CD4-positive, alpha-beta T cell treated with Interleukin-21 for 1 hour (primary cell): ENCODE results near the gene PI4KA.
"Not testable (repeated sequence)": the region's sequence is repeated elsewhere in the genome, so short reads cannot be mapped to it uniquely, and the experiment has no call there.

Source experiments
- DNase-seq: peaks from one replicate; pipeline ENCODE4 v3.0.0-alpha.2; 2020

PI4KA gene

DNA sequence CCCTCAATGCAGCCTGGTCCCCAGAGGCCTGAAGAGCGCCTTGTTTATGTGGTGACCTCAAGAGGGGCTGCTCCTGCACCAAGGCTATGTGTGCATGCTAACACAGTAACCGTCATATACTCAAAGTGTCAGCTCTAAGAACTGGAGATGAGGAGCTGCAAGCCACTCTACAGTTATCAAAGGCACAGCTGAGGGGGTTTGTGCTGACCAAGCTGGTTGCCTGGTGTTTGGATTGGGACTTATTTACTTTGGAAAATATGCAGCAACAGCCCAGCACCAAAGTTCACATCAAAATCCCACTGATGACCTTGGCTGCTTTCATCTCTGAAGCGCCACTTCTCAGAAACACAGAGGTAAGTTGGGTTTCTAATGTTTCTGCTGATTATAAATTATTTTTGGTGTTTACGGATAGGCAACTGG, 84.8 kb downstream of the PI4KA start, which contains the start of gene SERPIND1:
SERPIND1 (plus strand) TSS at position 321 of the 420 bp plus-strand sequence. CDS start 5,200 bp downstream, outside the sequence.
- DNase-seq = no peak

DNA sequence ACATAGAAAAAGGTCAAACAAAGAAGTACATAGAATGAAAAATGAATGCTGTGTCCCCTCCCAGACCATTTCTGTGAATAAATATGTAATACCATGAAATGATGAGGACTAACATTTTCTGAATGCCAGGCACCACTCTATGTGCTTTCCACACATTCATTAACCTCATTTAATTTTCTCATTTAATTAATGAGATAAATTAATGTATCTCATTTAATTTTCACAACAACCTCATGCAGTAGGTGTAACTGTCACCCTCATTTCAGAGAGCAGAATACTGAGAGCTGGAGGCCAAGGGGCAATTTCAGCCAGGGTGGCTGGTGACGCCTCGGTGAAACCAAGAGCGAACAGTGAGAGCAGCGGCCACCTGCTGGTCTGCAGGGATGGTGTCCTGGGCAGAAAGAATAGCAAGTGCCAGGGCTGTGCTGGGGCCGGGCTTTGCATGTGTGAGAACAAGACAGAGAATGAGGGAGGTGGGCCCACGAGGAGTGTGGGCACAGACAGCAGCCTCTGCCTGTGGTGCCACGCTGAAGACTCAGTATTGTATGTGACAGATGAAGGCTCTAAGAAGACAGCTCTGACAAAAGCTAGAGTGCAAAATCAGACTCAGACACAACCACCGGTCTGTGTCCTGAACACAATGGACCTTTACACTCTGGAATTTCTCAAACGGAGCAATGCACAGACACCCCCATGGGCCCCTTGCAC, 86.5 kb downstream of the PI4KA start:
- no peak for DNase-seq

DNA sequence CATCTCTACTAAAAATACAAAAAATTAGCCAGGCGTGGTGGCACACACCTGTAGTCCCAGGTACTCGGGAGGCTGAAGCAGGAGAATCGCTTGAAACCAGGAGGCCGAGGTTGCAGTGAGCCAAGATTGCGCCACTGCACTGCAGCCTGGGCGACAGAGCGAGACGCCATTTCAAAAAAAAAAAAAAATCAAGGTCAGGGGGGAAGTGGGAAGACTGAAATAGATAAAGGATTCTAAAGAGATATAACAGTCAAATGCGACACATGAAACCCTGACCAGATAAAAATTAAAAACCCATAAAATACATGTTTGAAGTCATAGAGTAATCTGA, 89.2 kb downstream of the PI4KA start:
- not testable (repeated sequence) for DNase-seq

DNA sequence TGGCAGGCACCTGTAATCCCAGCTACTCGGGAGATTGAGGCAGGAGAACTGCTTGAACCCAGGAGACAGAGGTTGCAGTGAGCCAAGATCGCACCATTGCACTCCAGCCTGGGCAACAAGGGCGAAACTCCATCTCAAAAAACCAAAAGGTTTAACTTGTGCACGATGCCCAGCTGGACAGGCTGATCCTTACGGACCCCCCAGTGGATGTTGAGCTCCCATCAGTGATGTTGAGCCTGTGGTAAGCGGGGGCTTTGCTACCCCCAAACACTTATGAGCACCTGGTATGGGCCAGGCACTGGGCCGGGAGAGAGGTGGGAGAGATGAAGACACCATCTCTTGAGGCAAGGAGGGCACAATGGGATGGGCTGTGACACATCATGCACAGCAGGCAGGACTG, 92.1 kb downstream of the PI4KA start:
- no peak for DNase-seq

DNA sequence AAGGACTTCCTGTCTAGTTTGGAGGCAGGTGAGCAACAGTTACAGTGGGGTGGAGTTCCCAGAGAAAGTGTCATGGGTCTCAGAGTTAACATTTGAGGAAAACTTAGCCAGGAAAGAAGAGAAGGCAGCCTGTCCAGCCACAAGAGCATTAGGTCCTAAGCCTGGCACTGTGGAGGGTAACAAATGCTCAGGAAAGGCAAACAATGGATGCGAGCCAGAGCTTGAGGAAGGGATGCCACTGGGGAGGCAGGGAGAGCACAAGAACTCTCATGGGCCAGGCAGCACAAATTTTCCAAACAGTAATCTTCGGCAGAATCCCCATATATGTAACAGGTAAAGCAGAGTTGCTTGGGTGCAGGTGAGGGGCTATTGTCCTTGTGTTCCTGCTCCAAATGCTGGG, 92.7 kb downstream of the PI4KA start:
- DNase-seq = no peak

DNA sequence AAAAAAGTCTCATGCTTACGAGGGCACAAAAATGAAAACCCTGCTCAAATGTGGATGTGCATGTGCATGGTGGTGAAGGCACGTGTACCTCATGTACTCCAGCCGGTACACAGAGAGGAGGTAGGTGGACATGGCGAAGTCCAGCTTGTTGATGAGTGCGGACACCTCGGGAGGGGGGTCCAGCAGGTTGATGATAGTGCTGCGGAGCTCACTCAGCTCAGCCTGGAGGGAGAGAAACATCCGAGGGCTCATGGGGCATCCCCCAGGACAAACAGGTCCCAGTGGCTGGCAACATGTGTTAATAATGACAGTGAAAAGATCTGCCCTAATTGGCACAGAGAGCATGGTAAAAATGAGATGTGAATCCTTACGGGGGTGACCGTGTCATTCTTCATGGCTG, 93.9 kb downstream of the PI4KA start:
- DNase-seq = no peak

DNA sequence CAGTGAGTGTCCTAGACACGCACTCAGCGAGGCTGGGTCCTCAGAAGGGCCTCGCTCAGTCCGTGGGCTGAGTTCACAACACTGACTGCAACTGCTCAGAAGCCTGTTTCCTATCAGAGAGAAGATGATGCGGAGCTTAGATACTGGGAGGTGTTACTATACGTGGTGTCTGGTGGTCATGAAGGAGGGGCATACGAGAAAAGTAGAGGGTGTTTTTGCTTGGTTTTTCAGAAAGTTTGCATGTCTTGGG, 94.2 kb downstream of the PI4KA start:
- DNase-seq = no peak

DNA sequence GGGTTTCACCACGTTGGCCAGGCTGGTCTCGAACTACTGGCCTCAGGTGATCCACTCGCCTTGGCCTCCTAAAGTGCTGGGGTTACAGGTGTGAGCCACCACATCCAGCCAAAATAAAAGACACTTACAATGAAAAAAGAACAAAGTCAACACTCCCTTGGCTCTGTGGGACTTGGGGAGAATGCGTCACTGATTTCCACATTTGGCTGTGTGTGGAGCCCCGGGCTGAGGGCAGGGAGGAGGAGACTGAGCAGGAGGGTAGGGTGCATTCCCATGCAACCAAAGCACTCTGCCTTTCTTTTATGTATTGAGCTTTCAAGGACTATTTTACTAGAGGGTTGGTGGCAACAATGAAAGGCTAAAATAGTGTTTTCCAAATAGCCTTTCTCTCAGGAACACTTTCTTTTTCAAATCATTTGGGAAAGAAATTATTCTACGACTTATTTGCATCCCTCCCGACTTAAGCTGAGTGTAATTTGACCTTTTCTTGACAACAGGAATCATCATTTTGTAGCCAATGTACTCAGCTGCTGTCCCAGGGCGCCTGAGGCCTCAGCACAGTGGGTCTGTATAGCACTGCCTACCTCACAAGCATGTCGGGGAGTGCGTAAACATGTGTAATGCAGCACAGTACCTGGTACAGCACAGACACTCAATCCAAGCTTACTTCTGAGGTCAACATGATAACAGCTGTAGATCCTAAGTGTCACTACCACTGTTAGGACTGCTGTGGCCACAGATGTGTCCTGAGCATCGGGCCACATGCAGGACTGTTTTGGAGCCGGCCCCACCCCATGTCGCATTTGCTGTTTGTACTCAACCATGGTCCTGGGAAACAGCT, 94.8 kb downstream of the PI4KA start:
- no peak for DNase-seq

DNA sequence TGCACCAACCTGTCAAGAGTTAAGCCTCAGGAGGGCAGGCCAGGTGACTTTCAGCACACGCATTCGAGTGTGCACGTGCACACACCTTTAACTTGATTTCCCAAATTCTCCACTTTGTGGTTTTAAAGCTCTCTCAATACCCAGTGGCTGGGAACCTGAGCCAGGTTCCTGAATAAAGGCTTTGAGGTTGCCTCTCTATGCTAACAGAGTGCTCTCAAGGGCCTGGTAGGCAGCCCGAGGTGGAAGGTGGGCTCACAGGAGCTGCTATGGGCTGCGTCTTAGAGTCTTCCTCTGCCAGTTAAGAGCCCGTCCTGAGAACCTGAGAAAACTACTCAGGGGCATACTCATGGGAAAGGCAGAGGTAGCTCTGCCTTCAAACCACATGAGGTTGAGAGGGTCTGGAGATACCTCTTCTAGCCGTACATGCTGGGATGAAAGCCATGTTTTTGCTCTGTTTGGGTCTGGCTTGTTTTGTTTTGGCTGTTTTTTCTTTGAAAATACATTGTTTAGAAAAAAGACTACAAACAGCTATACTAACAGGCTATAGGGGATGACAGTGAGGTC, 96.3 kb downstream of the PI4KA start:
- no peak for DNase-seq

DNA sequence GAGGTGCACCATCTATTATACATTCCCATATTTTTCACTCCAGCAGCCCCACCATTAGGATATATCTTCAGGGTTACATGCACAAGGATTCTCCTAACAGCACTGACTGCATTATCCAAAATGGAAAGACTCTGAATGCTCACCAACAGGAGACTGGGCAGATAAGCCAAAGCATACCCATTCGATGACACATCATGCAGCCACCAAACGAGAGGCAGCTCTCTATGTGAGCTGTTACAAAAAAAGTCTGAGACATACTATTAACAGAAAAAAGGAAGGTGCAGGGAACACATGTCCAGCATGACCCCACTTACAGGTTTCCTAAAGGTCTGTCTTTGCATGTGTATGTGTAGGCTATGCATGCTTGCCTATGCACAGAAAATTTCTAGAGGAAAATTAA, 97.1 kb downstream of the PI4KA start:
- DNase-seq = no peak

DNA sequence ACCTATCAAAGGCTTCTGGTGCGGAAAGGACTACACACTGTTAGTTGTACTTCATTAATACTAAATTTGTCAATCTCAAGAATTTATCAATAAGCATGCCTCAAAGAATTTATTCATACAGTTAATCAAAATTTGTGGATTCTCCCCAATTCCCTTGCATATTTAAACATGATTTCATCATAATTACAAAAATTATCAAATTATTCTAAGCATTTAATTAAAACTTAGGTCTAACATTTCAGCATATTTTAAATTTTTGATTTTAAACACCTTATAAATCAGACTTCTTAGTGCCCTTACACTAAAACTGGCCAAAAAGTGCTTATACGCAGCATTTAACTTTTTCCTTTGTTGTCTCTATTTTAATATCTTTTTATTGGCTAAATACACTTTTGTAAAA, 98.5 kb downstream of the PI4KA start:
- DNase-seq = no peak

DNA sequence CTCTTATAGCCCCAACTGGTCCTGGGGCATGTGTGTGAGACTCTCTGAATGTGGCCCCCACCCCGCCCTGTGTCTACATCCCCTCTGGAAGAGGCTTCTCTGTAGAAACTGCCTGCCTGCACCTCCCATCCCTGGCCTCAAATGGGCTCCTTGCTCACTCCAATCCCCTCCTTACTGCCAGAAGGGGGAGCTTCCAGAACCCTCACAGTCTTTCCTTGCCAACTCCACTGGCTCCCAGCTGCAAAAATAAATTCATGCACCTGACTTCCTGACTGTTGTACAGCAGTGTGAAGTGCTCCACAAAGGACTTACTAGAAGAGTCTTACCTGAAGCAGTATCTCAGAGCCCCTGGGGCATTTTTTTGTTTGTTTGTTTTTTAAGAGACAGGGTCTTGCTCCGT, 99.9 kb downstream of the PI4KA start:
- DNase-seq = no peak

DNA sequence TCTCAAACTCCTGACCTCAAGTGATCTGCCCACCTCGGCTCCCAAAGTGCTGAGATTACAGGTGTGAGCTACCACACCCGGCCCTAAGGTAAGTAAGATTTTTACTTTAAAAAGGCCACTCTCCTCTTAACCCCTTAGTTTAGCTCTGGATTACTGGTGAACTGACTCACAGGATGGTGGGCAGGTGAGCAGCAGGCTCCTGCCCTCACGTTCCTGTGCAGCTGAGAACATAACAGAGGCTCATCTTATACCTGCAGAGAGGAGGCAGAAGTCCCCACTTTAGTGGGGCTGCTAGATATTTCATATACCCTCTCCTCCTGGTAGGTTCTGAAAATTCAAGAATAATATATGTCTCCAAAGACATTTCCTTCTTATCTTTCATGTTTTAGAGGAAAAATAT, 101.8 kb downstream of the PI4KA start:
- no peak for DNase-seq

DNA sequence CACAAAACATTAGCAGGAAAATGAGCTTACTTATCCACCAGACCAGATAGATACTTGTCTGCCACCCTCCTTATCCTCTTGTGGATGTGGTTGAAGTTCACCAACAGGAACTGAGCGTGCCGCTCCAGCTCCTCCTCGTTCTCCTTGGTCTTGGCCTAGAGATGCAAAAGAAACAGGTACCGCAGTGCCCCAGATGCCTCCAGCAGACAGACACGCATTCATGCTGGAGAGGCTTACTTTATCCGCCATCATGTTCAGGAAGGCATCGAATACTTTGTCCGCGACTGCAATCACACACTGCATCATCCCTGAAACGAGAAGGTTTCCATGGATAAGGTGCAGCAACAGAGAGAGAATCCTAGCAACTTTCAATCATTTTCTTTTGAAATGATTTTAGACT, 105.7 kb downstream of the PI4KA start:
- DNase-seq = no peak

DNA sequence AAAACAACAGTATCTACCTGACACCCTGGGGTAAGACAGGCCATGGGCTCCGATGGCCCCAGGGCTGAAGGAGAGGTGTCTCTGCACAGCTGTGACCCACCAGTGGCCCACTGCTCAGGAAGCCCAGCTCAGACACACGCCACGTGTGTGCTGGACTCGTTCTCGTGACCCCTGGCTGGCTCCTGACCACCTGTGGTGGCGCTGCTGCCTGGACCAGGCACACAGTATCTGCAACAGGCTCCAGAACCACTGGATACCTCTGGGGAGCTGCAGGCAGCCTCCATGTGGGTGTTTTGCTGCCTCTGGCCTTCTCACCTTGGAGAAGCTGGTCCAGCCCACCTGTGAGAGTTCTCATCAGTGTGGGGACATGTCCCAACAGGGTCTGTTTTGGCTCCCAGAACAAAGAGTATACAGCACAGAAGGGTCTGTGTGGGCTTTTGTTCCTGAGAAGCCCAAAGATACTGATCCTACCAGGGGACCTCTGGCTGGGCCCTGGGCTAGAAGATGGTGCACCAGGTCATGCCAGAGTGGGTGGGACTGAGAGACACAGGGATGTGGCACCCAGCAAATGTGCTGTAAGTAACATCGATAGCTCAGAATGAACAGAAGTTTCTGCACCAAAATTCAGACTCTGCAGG, 106.4 kb downstream of the PI4KA start:
- no peak for DNase-seq

DNA sequence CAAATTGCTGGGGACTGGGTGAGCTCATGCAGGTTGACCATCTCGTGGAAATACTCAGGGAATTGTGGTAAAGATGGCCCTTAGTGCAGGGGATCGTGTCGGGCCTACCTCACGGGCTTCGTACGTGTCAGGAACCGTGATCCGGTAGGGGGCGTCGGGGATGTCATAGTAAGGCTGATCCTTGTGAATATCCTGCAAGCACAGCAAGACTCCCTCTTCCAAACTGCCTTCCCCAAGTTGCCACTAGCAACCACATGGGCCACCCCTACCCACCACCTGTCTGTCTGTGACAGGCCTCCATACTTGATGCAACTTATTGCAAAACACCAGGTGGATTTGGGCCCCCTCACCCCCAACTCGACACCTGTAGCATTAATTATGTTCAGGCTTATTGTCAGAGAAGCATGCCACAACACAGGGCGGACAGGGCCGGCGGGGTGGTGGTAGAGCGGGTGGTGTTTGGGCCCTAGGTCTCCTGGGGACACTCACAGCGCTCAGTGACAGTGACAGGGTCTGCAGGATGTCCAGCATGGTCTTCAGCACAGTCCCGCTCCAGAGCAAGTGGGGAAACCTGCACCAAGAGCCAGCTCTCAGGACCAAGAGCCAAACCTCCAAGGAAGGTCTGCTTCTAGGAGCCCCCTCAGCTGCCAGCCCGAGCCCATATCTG, 107.3 kb downstream of the PI4KA start:
- DNase-seq = no peak

DNA sequence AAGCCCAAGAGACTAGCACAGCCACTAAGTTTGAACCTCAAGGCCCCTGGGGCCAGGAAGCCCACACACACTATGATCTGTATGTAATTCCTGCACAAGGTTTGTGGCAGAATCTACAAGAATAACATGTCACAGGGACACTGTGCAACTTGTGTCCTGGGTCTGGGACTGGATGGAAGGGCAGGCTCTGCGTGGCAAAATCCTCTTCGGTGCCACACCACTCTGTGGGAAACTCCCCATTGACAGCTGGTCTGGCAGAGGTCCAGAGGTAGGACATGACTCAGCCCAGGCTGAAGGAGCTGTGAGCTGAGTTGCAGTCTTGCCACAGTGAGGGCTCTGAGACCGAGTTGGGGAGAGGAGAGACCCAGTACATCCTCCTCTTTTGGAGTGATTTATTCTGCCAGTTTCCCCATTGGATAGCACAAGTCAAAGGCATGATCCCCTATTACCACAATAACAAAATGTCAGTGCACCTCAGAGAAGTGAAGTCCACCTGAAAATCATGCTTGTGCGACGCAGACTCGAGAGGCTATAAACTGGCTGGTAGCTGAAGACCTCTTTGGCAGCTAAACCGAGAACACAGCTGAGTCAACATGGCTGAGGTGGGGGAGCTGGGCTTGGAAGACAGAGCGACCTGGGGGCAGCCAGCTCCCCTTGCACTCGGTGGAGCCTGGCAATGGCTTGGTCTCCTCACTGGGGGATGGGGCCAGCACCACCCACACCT, 108.0 kb downstream of the PI4KA start:
- DNase-seq = peak; percentile 12

DNA sequence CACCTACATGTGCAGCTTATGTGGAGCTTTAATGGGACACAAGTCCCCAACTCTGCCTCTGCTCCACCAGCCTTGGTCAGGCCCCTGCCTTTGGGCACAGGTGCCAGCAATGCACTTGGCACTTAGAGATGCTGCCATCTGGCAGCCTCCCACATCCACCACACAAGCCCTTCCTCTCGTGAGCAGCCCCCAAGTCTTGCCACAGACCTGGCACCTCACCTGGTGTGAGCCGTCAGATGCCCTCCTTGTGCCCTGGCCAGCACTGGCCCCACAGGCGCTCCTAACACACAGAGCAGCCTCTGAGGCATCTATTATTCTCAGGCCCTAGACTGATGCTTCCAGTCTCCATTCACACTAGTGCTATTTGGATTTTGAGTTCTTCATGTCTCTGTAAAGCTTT, 109.2 kb downstream of the PI4KA start:
- DNase-seq = no peak

DNA sequence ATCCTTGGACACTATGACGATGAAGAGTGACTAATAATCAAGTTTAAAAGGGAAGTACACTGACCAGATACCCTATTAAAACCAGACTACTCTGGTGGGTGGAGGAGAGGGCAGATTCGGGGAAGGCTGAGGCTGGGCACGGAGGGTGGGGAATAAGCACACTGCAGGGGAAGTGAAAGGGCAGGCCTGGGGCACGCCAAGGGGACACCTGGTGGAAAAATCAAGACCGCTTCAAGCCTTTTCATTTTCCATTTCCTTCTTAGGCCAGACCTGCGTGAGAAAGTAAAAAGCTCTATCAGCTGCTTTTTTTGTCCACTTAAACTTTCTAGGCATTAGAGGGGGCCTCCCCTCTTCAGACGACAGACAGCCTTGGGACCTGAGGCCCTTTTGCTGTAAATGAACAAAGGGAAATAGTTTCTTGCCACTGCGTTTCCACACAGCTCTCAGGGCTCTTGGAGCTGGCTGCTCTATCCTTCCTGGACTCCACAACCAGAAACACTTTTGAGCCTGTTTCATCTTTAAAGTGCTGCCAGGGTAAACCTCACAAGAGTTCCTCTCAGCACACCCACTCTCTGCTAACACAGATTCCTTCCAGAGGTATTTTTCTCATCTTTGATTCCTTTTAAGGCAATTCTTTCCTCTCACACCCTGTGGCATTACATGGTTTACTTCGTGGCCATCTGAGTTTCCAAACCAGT, 109.7 kb downstream of the PI4KA start:
- peak; percentile 1 for DNase-seq

DNA sequence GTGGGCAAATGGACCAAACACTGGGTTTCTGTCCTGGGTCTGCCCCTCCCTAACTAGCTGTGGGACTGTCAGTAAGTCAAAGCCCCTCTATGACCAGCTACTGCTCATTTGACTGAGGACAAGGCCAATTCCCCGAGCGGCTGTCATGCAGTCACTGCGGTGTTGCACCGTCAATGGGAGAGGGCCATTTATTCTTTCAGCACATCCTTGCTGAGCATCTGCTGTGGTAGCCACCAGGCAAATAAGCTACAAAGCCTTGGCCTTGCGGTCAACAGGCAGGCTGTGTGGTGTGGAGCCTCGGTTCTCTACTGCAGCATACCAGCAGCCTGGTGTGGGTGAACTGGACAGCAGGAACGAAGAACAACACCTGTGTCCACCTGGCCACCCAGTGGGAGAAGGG, 110.5 kb downstream of the PI4KA start:
- DNase-seq = no peak

DNA sequence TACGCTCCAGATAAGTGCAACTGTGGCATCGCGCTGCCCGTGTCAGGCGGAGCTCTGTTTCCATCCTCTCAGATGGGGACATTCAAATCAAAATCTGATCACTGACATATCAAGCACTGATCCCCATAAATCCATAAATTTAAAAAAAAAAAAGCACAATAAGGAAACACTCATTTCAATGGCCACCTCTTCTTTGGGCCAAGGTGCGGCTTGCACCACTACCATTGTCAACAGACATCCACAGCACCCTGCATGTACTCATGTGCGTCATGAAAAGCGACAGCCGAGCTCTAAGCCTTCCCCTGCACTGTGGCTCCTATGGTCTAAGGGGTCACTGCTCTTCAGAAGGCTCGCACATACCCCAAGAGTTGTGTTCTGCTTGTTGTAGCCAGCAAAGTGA, 111.4 kb downstream of the PI4KA start:
- no peak for DNase-seq
